Memory B cell (primary cell): ENCODE results near the gene KRT83.

Source experiments
- ATAC-seq: fragments of 150-1000 bp; cut with Tn5 transposase; 2 replicates; pipeline ENCODE4 v1.10.0; 2021; ENCODE audit warnings: low read depth, mild to moderate bottlenecking, moderate library complexity
- DNase-seq, 2 donors: peaks; one replicate each; pipeline ENCODE4 v3.0.0; 2022; ENCODE audit warnings: low spot score in 2 of 2
- H3K27ac Mint-ChIP-seq: one replicate; pipeline ENCODE4 v1.8.0; 2022; ENCODE audit warnings: mild to moderate bottlenecking, moderate library complexity, mixed read lengths
- H3K27me3 Mint-ChIP-seq: one replicate; pipeline ENCODE4 v1.8.0; 2022; ENCODE audit warnings: mixed read lengths
- H3K36me3 Mint-ChIP-seq: one replicate; pipeline ENCODE4 v1.8.0; 2022; ENCODE audit warnings: mild to moderate bottlenecking, mixed read lengths
- H3K4me1 Mint-ChIP-seq: one replicate; pipeline ENCODE4 v1.8.0; 2022; ENCODE audit warnings: mixed read lengths
- H3K4me3 Mint-ChIP-seq: one replicate; pipeline ENCODE4 v1.8.0; 2022; ENCODE audit warnings: mild to moderate bottlenecking, moderate library complexity, mixed read lengths
- H3K9me3 Mint-ChIP-seq: one replicate; pipeline ENCODE4 v1.8.0; 2022; ENCODE audit warnings: mixed read lengths

Gene KRT83

GRCh38 chr12:52359621-52360061, 38.4 kb upstream of the KRT83 start:
- H3K4me3 Mint-ChIP-seq, result no peak overlapping the region
- ATAC-seq (no peak), DNase-seq (no peak)
- peaks cover 14% of the 10 kb centered on the region for H3K27me3 Mint-ChIP-seq
- no peaks in the 10 kb centered on the region for H3K9me3 Mint-ChIP-seq
- H3K4me1 Mint-ChIP-seq, result peaks cover 17% of the 10 kb centered on the region
- no peaks in the 10 kb centered on the region for H3K36me3 Mint-ChIP-seq
- no peak overlapping the region for H3K27ac Mint-ChIP-seq

DNA sequence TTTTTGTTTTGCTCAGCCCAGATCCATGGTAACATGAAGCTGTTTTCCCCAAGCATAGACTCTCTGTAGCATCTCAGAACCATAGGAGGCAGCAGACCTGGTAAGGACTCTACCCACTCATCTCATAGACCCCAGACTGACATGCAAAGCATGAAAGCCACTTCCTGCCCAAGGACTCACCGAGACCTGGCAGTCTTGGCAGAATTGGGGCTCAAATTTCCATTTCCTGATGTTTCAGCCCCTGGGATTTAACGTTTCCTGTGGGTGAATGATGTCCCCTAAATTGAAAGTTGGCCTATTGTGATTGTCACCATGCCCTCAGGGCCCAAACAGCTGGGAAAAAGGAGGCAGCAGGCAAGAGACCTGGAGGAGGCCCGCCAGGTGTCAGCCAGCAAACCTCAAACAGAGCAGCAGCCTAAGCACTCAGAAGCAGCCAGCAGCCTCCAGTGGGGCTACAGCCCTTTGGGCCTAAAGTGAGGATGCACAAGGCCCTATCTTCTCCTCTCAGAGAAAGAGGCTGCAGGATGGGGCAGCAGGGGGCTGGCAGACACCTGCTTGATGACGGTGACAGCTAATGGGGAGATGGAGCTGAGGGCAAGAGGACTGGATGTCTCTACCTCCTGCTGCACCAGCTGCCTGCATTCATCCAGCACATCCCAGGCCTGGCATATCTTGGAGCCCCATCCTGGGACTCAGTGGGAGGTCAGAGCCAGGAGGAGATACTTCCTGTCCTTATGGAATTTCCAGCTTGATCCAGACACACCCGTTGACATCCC, 37.6 kb upstream of the KRT83 start:
- peak; percentile 35 for DNase-seq
- no peaks in the 10 kb centered on the region for H3K36me3 Mint-ChIP-seq
- peak overlapping the region; percentile 39 for H3K4me3 Mint-ChIP-seq
- ATAC-seq, result peak; percentile 100
- peaks cover 17% of the 10 kb centered on the region for H3K4me1 Mint-ChIP-seq
- H3K27ac Mint-ChIP-seq, result no peak overlapping the region
- no peaks in the 10 kb centered on the region for H3K9me3 Mint-ChIP-seq
- H3K27me3 Mint-ChIP-seq, result peaks cover 8% of the 10 kb centered on the region

DNA sequence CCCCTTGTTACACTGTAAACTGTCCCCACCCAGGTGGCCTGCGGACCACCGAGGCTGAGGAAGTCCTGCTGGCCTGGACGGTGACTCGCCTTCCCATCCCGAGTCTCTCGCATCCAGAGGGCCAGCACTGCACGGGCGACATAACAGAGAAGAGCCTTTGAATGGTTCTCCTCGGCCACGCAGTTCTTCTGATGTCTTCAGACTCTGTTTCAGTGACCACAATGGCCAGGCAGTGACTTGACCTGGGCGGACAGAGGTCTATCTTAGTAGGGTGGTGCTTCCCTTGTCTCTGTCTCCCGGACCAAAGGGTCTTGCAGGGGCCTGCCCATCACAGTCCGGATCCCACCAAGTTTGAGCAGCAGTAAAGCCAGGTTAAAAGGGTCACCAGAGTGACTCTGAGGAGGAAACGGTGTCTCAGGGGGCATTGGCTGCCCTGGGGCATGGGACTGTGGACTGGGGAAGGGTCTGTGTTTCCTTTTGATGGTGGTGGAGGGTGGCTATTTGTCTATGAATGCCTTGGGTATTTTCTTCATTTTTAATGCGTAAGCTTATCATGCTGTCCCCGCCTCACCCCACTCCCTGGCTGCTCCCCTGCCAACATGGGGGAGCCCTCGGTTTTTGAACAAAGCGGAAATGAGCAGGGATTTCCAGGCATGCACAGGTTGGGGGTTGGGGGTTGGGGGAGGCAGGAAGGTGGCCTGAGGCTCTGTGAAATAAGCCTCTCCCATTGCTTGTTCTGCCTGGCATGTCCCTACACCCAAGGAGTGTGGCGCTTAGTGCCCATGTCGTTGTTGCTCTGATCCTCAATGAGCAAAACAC, 35.8 kb upstream of the KRT83 start:
- ATAC-seq (no peak), DNase-seq (no peak)
- H3K4me1 Mint-ChIP-seq, result peaks cover 17% of the 10 kb centered on the region
- no peak overlapping the region for H3K4me3 Mint-ChIP-seq
- peaks cover 11% of the 10 kb centered on the region for H3K27me3 Mint-ChIP-seq
- H3K36me3 Mint-ChIP-seq, result no peaks in the 10 kb centered on the region
- H3K27ac Mint-ChIP-seq, result no peak overlapping the region
- no peaks in the 10 kb centered on the region for H3K9me3 Mint-ChIP-seq

- peaks cover 12% of the 10 kb centered on the region for H3K27me3 Mint-ChIP-seq
- H3K36me3 Mint-ChIP-seq, result no peaks in the 10 kb centered on the region
- no peak overlapping the region for H3K27ac Mint-ChIP-seq
- no peak overlapping the region for H3K4me3 Mint-ChIP-seq
- H3K9me3 Mint-ChIP-seq, result no peaks in the 10 kb centered on the region
- DNase-seq, result no peak
- H3K4me1 Mint-ChIP-seq, result peaks cover 18% of the 10 kb centered on the region
- no peak for ATAC-seq
These were observed 35.0 kb upstream of the KRT83 start for GRCh38 chr12:52356031-52356761.

GRCh38 chr12:52355176-52355575, 34.0 kb upstream of the KRT83 start:
- peaks cover 18% of the 10 kb centered on the region for H3K4me1 Mint-ChIP-seq
- no peak overlapping the region for H3K27ac Mint-ChIP-seq
- H3K36me3 Mint-ChIP-seq, result no peaks in the 10 kb centered on the region
- no peaks in the 10 kb centered on the region for H3K9me3 Mint-ChIP-seq
- ATAC-seq, result no peak
- H3K27me3 Mint-ChIP-seq, result peaks cover 11% of the 10 kb centered on the region
- no peak for DNase-seq
- no peak overlapping the region for H3K4me3 Mint-ChIP-seq

DNA sequence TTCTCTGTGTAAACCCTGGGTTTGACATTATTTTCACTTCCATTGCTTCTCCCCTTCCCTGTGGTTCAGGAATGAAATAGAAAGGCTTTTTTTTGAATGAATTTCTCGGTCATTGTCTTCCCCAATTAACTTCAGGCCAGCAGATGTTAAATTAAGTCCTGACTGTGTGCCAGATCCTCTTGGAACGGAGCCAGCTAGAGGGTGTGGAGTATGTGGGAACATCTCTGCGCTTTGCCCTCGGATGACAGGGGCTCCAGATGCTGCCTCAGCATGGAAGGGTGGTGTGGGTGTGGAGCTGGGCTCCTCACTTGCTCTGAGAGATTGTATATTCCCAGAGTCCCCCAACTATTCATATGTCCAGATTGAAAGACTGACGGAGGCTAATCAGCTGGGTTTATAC, 33.0 kb upstream of the KRT83 start:
- no peaks in the 10 kb centered on the region for H3K36me3 Mint-ChIP-seq

DNA sequence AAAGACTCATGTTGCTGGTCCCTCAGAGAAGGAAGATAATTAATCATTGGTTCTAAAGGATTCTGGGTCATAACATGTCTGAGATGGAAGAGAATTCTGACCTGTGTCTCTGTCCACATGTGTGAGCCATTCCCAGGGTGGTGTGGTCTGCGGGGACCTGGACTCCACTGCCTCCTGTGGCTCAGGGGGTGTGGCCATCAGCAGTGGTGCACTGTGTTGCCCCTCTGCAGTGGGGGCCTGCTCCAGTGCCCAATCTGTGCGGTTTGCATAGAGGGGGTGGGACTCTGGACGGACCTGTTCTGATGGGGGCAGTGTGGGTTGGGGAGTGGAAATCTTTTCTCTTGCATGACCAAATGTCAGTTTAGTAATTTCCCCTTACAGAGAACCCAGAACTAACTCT, 32.6 kb upstream of the KRT83 start:
- H3K4me1 Mint-ChIP-seq, result peaks cover 10% of the 10 kb centered on the region
- H3K9me3 Mint-ChIP-seq, result no peaks in the 10 kb centered on the region
- DNase-seq (no peak), ATAC-seq (no peak)
- H3K36me3 Mint-ChIP-seq, result no peaks in the 10 kb centered on the region
- H3K4me3 Mint-ChIP-seq, result no peak overlapping the region
- no peak overlapping the region for H3K27ac Mint-ChIP-seq
- H3K27me3 Mint-ChIP-seq, result peaks cover 7% of the 10 kb centered on the region

More for the DNA sequence above, 33.0 kb upstream of the KRT83 start:
- ATAC-seq (no peak), DNase-seq (no peak)
- Mint-ChIP-seq H3K4me1 (peaks cover 14% of the 10 kb centered on the region), H3K9me3 (no peaks in the 10 kb centered on the region), H3K4me3 (no peak overlapping the region), H3K27ac (no peak overlapping the region), H3K27me3 (peaks cover 7% of the 10 kb centered on the region)

GRCh38 chr12:52352951-52353350, 31.8 kb upstream of the KRT83 start:
- H3K27ac Mint-ChIP-seq, result no peak overlapping the region

GRCh38 chr12:52351196-52352059, 30.2 kb upstream of the KRT83 start:
- peaks cover 2% of the 10 kb centered on the region for H3K4me1 Mint-ChIP-seq
- no peak overlapping the region for H3K27ac Mint-ChIP-seq
- H3K4me3 Mint-ChIP-seq, result no peak overlapping the region
- no peak for DNase-seq
- H3K27me3 Mint-ChIP-seq, result peaks cover 7% of the 10 kb centered on the region
- no peaks in the 10 kb centered on the region for H3K36me3 Mint-ChIP-seq
- ATAC-seq, result no peak
- no peaks in the 10 kb centered on the region for H3K9me3 Mint-ChIP-seq

More at GRCh38 chr12:52352951-52353350, 31.8 kb upstream of the KRT83 start:
- H3K4me3 Mint-ChIP-seq, result no peak overlapping the region
- peaks cover 6% of the 10 kb centered on the region for H3K4me1 Mint-ChIP-seq
- DNase-seq (no peak), ATAC-seq (no peak)
- peaks cover 7% of the 10 kb centered on the region for H3K27me3 Mint-ChIP-seq
- H3K9me3 Mint-ChIP-seq, result no peaks in the 10 kb centered on the region
- H3K36me3 Mint-ChIP-seq, result no peaks in the 10 kb centered on the region

DNA sequence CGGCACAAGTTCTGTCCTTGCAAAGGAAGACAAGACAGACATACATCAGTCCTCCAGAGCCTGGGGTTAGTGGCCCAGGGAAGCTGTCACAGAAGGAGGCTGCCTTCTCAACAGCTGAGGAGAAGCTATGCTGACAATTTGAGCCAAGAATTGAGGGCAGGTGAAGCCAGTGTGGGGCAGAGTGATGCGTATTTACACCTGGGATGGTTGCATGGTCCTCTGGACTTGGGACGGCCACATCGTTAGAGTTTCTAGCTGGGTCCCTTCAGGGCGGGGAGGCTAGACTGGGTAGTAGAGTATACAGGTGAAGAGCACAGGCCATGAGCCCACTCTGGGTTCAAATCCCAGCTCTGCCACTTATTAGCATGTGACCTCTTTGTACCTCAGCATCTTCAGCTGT, 29.6 kb upstream of the KRT83 start:
- Mint-ChIP-seq H3K9me3 (no peaks in the 10 kb centered on the region), H3K27ac (no peak overlapping the region), H3K27me3 (peaks cover 7% of the 10 kb centered on the region), H3K4me3 (no peak overlapping the region), H3K36me3 (no peaks in the 10 kb centered on the region), H3K4me1 (peaks cover 2% of the 10 kb centered on the region)
- DNase-seq (no peak), ATAC-seq (no peak)

- Mint-ChIP-seq H3K27ac (no peak overlapping the region), H3K36me3 (no peaks in the 10 kb centered on the region), H3K4me1 (peaks cover 2% of the 10 kb centered on the region), H3K27me3 (peaks cover 7% of the 10 kb centered on the region), H3K9me3 (no peaks in the 10 kb centered on the region), H3K4me3 (no peak overlapping the region)
- ATAC-seq (no peak), DNase-seq (no peak)
These were observed 28.9 kb upstream of the KRT83 start for GRCh38 chr12:52350021-52350620.

- H3K27me3 Mint-ChIP-seq, result peaks cover 9% of the 10 kb centered on the region
- no peaks in the 10 kb centered on the region for H3K9me3 Mint-ChIP-seq
- no peaks in the 10 kb centered on the region for H3K36me3 Mint-ChIP-seq
- DNase-seq (no peak), ATAC-seq (no peak)
- no peak overlapping the region for H3K27ac Mint-ChIP-seq
- H3K4me1 Mint-ChIP-seq, result peaks cover 2% of the 10 kb centered on the region
- H3K4me3 Mint-ChIP-seq, result no peak overlapping the region
These were observed 28.0 kb upstream of the KRT83 start for GRCh38 chr12:52349196-52349595.
